Vagina (tissue), 2 donors: Measurements from ENCODE around the gene IMPA2. TPM values are rescaled to one million over a fixed set of nuclear protein-coding genes. Genes with fewer than 3 reads are reported as not detected.

Experiments used
- DNase-seq, 2 donors: peaks; one replicate each; pipeline ENCODE4 v3.0.0-alpha.2; 2017; ENCODE audit errors: extremely low spot score in 2 of 2
- H3K27ac ChIP-seq: fragments of 200-600 bp; sonication (generic); one replicate; pipeline ENCODE4 v1.5.1; 2019
- H3K27me3 ChIP-seq: fragments of 200-600 bp; sonication (generic); one replicate; pipeline ENCODE4 v1.5.1; 2019
- H3K36me3 ChIP-seq, 2 donors: fragments of 200-600 bp; sonication (generic); one replicate each; pipeline ENCODE4 v1.5.1; 2017 to 2019
- H3K4me1 ChIP-seq: fragments of 200-600 bp; sonication (generic); one replicate; pipeline ENCODE4 v1.5.1; 2019
- H3K4me3 ChIP-seq, 2 donors: fragments of 200-600 bp; sonication (generic); 1 replicate in 1 of 2; 2 replicates in 1 of 2; pipeline ENCODE4 v1.5.1; 2016 to 2019
- H3K9me3 ChIP-seq: fragments of 200-600 bp; sonication (generic); one replicate; pipeline ENCODE4 v1.5.1; 2019
- CTCF ChIP-seq, 3 experiments: fragments of 450-650 bp in 2 of 3; fragments of 200-600 bp in 1 of 3; sonication (generic) in 1 of 3; IDR thresholded peaks; one replicate each; pipeline ENCODE4 v1.5.1; 2017 to 2019; ENCODE audit warnings: antibody characterized with exemption in 3 of 3, mild to moderate bottlenecking in 2 of 3, moderate library complexity in 2 of 3
- POLR2A ChIP-seq, 2 donors: fragments of 450-650 bp; IDR thresholded peaks; one replicate each; pipeline ENCODE4 v1.6.1; 2017; ENCODE audit warnings: antibody characterized with exemption in 2 of 2, mild to moderate bottlenecking in 2 of 2, moderate library complexity in 2 of 2
- POLR2AphosphoS5 ChIP-seq, 2 donors: sonication (generic); formaldehyde crosslinking; IDR thresholded peaks; one replicate each; pipeline ENCODE4 v1.9.0; 2017; ENCODE audit warnings: antibody characterized with exemption in 2 of 2, mild to moderate bottlenecking in 2 of 2, low read depth in 1 of 2; ENCODE audit not compliant: insufficient read depth in 1 of 2
- intact Hi-C: fragments of 100-400 bp; cut with DNase I; formaldehyde crosslinking; loops from one replicate; pipeline ENCODE4 v1.15.1; 2023
- total RNA-seq: library from RNA; depleted of rRNA; stranded (reverse); fragments of >200 nt; gene quantifications from one replicate; pipeline ENCODE4 v1.2.3, GENCODE V29; 2016

The IMPA2 gene
- total RNA-seq, 1 donor from 2014 or later = 128 TPM

GRCh38 chr18:12060182-12060870 lies 79.0 kb downstream of the IMPA2 start:
- Histone ChIP-seq H3K27ac (no peak overlapping the region), H3K27me3 (no peaks in the 10 kb centered on the region), H3K4me3 (no peak overlapping the region), H3K9me3 (no peaks in the 10 kb centered on the region), H3K36me3 (no peaks in the 10 kb centered on the region), H3K4me1 (no peaks in the 10 kb centered on the region)
- DNase-seq = no peak
- TF ChIP-seq POLR2AphosphoS5 (IDR thresholded peaks at IDR 0.05; ENCODE audit: insufficient read depth in 1 of 2, low read depth in 1 of 2) (no peak), CTCF (IDR thresholded peaks at IDR 0.05) (no peak), POLR2A (IDR thresholded peaks at IDR 0.05) (no peak)
- intact Hi-C loops = no loop called here

GRCh38 chr18:12061685-12062084 lies 80.4 kb downstream of the IMPA2 start:
- H3K36me3 ChIP-seq = no peaks in the 10 kb centered on the region
- no peak for TF ChIP-seq POLR2AphosphoS5 (IDR thresholded peaks at IDR 0.05; ENCODE audit: insufficient read depth in 1 of 2, low read depth in 1 of 2)
- TF ChIP-seq POLR2A (IDR thresholded peaks at IDR 0.05) = no peak
- TF ChIP-seq CTCF (IDR thresholded peaks at IDR 0.05) = no peak
- H3K4me3 ChIP-seq = no peak overlapping the region
- H3K27ac ChIP-seq = no peak overlapping the region
- intact Hi-C loops = no loop called here
- no peaks in the 10 kb centered on the region for H3K9me3 ChIP-seq
- H3K27me3 ChIP-seq = no peaks in the 10 kb centered on the region
- no peak for DNase-seq
- no peaks in the 10 kb centered on the region for H3K4me1 ChIP-seq

- Histone ChIP-seq H3K4me1 (no peaks in the 10 kb centered on the region), H3K4me3 (no peak overlapping the region), H3K27me3 (no peaks in the 10 kb centered on the region), H3K9me3 (no peaks in the 10 kb centered on the region), H3K27ac (no peak overlapping the region), H3K36me3 (no peaks in the 10 kb centered on the region)
- DNase-seq = no peak
- intact Hi-C loops = no loop called here
- TF ChIP-seq CTCF (IDR thresholded peaks at IDR 0.05) (no peak), POLR2AphosphoS5 (IDR thresholded peaks at IDR 0.05; ENCODE audit: insufficient read depth in 1 of 2, low read depth in 1 of 2) (no peak), POLR2A (IDR thresholded peaks at IDR 0.05) (no peak)
These were observed 81.7 kb downstream of the IMPA2 start for GRCh38 chr18:12062974-12063373.

GRCh38 chr18:12064086-12064763 lies 82.9 kb downstream of the IMPA2 start:
- no peaks in the 10 kb centered on the region for H3K36me3 ChIP-seq
- no peak overlapping the region for H3K27ac ChIP-seq
- no peaks in the 10 kb centered on the region for H3K27me3 ChIP-seq
- H3K9me3 ChIP-seq = no peaks in the 10 kb centered on the region
- no peak for TF ChIP-seq CTCF (IDR thresholded peaks at IDR 0.05)
- no peak for TF ChIP-seq POLR2A (IDR thresholded peaks at IDR 0.05)
- no peak for TF ChIP-seq POLR2AphosphoS5 (IDR thresholded peaks at IDR 0.05; ENCODE audit: insufficient read depth in 1 of 2, low read depth in 1 of 2)
- no peak for DNase-seq
- intact Hi-C loops = no loop called here
- H3K4me3 ChIP-seq = no peak overlapping the region
- no peaks in the 10 kb centered on the region for H3K4me1 ChIP-seq

- H3K27ac ChIP-seq = no peak overlapping the region
- DNase-seq = no peak
- no peaks in the 10 kb centered on the region for H3K36me3 ChIP-seq
- TF ChIP-seq POLR2AphosphoS5 (IDR thresholded peaks at IDR 0.05; ENCODE audit: insufficient read depth in 1 of 2, low read depth in 1 of 2) = no peak
- no peak for TF ChIP-seq POLR2A (IDR thresholded peaks at IDR 0.05)
- no peak for TF ChIP-seq CTCF (IDR thresholded peaks at IDR 0.05)
- H3K27me3 ChIP-seq = no peaks in the 10 kb centered on the region
- intact Hi-C loops = no loop called here
- no peaks in the 10 kb centered on the region for H3K4me1 ChIP-seq
- no peaks in the 10 kb centered on the region for H3K9me3 ChIP-seq
- H3K4me3 ChIP-seq = no peak overlapping the region
These were observed 84.1 kb downstream of the IMPA2 start for GRCh38 chr18:12065397-12065796.
